H1 (cell line): ENCODE data around the gene ABCA2. TPM values are rescaled to one million over a fixed set of nuclear protein-coding genes. Genes with fewer than 3 reads are reported as not detected.

Experiments used
- CTCF ChIA-PET: fragments of 300-600 bp; sonication (Branson Sonifier 250); formaldehyde crosslinking; loops from one replicate; lab custom pipeline; 2021; ENCODE audit not compliant: partially characterized antibody; lab: Charles Lee
- POLR2A ChIA-PET: fragments of 300-600 bp; sonication (Branson Sonifier 250); formaldehyde crosslinking; loops from one replicate; lab custom pipeline; 2021; ENCODE audit warnings: inconsistent platforms; ENCODE audit not compliant: partially characterized antibody; lab: Charles Lee
- DNase-seq, 2 experiments: peaks; one replicate each; pipeline versions ENCODE4 v3.0.0 to v3.0.0-alpha.2; 2010 to 2022; ENCODE audit warnings: low spot score in 2 of 2, low read depth in 1 of 2, mixed read lengths in 1 of 2
- FAIRE-seq: peaks from 2 replicates; lab custom pipeline; 2011; peaks lifted over from hg19 to GRCh38; lab: Jason Lieb, UNC
- H2AFZ ChIP-seq: 2 replicates; pipeline ENCODE4 v1.8.1; 2012; ENCODE audit warnings: low read length, inconsistent platforms
- H2AK5ac ChIP-seq: 2 replicates; pipeline ENCODE4 v1.6.1; 2013; ENCODE audit warnings: low read depth, low read length
- H2BK120ac ChIP-seq: replicated peaks from 2 replicates; pipeline ENCODE3; 2013; ENCODE audit warnings: low read depth, low read length, inconsistent platforms
- H2BK12ac ChIP-seq: 2 replicates; pipeline ENCODE4 v1.6.1; 2013; ENCODE audit warnings: low read depth, low read length
- H2BK15ac ChIP-seq: 2 replicates; pipeline ENCODE4 v1.6.1; 2013; ENCODE audit warnings: low read length
- H2BK20ac ChIP-seq: 2 replicates; pipeline ENCODE4 v1.6.1; 2013; ENCODE audit warnings: low read length
- H2BK5ac ChIP-seq: 2 replicates; pipeline ENCODE4 v1.6.1; 2013; ENCODE audit warnings: low read depth, low read length
- H3K14ac ChIP-seq: 2 replicates; pipeline ENCODE4 v1.6.1; 2013; ENCODE audit warnings: inconsistent platforms; ENCODE audit not compliant: insufficient read length
- H3K18ac ChIP-seq: 2 replicates; pipeline ENCODE4 v1.6.1; 2013; ENCODE audit warnings: low read length; ENCODE audit errors: extremely low read depth
- H3K23ac ChIP-seq: 2 replicates; pipeline ENCODE4 v1.6.1; 2013; ENCODE audit warnings: inconsistent platforms; ENCODE audit not compliant: insufficient read length
- H3K23me2 ChIP-seq: 2 replicates; pipeline ENCODE4 v1.6.1; 2013; ENCODE audit warnings: low read depth, low read length
- H3K27ac ChIP-seq: 2 replicates; pipeline ENCODE4 v1.6.1; 2011; ENCODE audit warnings: low read depth, low read length, inconsistent platforms
- H3K27me3 ChIP-seq, 4 experiments: replicated peaks in 1 of 4; 1 replicate in 1 of 4; 2 replicates in 3 of 4; pipeline versions ENCODE4 v1.6.1 to v1.8.1; 2011 to 2013; ENCODE audit warnings: low read length in 3 of 4, mild to moderate bottlenecking in 3 of 4, inconsistent platforms in 2 of 4, mixed read lengths in 2 of 4, moderate library complexity in 1 of 4; ENCODE audit not compliant: control insufficient read depth in 3 of 4, insufficient read depth in 3 of 4; ENCODE audit errors: extremely low read depth in 1 of 4
- H3K36me3 ChIP-seq, 4 experiments: 2 replicates each; pipeline versions ENCODE4 v1.6.1 to v1.8.1; 2011 to 2013; ENCODE audit warnings: mild to moderate bottlenecking in 4 of 4, low read length in 3 of 4, moderate library complexity in 2 of 4, control low read depth in 1 of 4, inconsistent platforms in 1 of 4; ENCODE audit not compliant: insufficient read depth in 4 of 4, control insufficient read depth in 2 of 4
- H3K4ac ChIP-seq: replicated peaks from 2 replicates; pipeline ENCODE3; 2013; ENCODE audit warnings: low read length, low read depth, mixed read lengths, inconsistent platforms; ENCODE audit not compliant: insufficient read length
- H3K4me1 ChIP-seq, 4 experiments: replicated peaks in 1 of 4; 1 replicate in 1 of 4; 2 replicates in 3 of 4; pipeline versions ENCODE4 v1.6.1 to v1.8.1; 2011 to 2013; ENCODE audit warnings: low read length in 3 of 4, inconsistent platforms in 2 of 4, mixed read lengths in 1 of 4; ENCODE audit not compliant: insufficient read depth in 4 of 4, control insufficient read depth in 3 of 4
- H3K4me2 ChIP-seq, 2 experiments: 2 replicates each; pipeline versions ENCODE4 v1.6.1 to v1.8.1; 2011 to 2013; ENCODE audit warnings: low read depth in 2 of 2, low read length in 2 of 2, control low read depth in 1 of 2, inconsistent platforms in 1 of 2, mild to moderate bottlenecking in 1 of 2; ENCODE audit not compliant: insufficient read depth in 1 of 2
- H3K4me3 ChIP-seq, 4 experiments: fragments of 200-600, 300-600 bp in 1 of 4; sonication (generic), shearing (Covaris generic), sonication (Bioruptor Twin) in 1 of 4; 2 replicates each; pipeline versions ENCODE4 v1.5.1 to v1.8.1; 2011 to 2016; ENCODE audit warnings: low read length in 4 of 4, low read depth in 3 of 4, control low read depth in 2 of 4, inconsistent platforms in 2 of 4, mild to moderate bottlenecking in 2 of 4, mixed read lengths in 1 of 4, moderate library complexity in 1 of 4; ENCODE audit not compliant: insufficient read depth in 2 of 4; ENCODE audit errors: extremely low read depth in 1 of 4
- H3K56ac ChIP-seq: replicated peaks from 2 replicates; pipeline ENCODE3; 2013; ENCODE audit warnings: low read depth, mild to moderate bottlenecking, mixed read lengths, low read length, inconsistent platforms; ENCODE audit not compliant: insufficient read length
- H3K79me1 ChIP-seq: 2 replicates; pipeline ENCODE4 v1.6.1; 2013; ENCODE audit warnings: low read depth, low read length, control low read depth
- H3K79me2 ChIP-seq, 2 experiments: 2 replicates each; pipeline versions ENCODE4 v1.6.1 to v1.8.1; 2012 to 2013; ENCODE audit warnings: low read length in 2 of 2, mild to moderate bottlenecking in 2 of 2, inconsistent platforms in 1 of 2; ENCODE audit not compliant: insufficient read depth in 2 of 2, control insufficient read depth in 1 of 2
- H3K9ac ChIP-seq, 4 experiments: replicated peaks in 1 of 4; 1 replicate in 1 of 4; 2 replicates in 3 of 4; pipeline versions ENCODE4 v1.6.1 to v1.8.1; 2011 to 2013; ENCODE audit warnings: low read depth in 3 of 4, low read length in 3 of 4, control low read depth in 2 of 4, mild to moderate bottlenecking in 2 of 4, moderate library complexity in 2 of 4, inconsistent platforms in 1 of 4; ENCODE audit errors: extremely low read depth in 1 of 4
- H3K9me3 ChIP-seq, 2 experiments: 2 replicates each; pipeline versions ENCODE4 v1.6.1 to v1.8.1; 2012 to 2013; ENCODE audit warnings: mild to moderate bottlenecking in 2 of 2, moderate library complexity in 2 of 2, control low read depth in 1 of 2, inconsistent platforms in 1 of 2, low read depth in 1 of 2, low read length in 1 of 2, mixed read lengths in 1 of 2; ENCODE audit not compliant: insufficient read depth in 2 of 2
- H4K20me1 ChIP-seq, 2 experiments: replicated peaks in 1 of 2; 2 replicates each; pipeline versions ENCODE3 to v1.8.1; 2011 to 2013; ENCODE audit warnings: inconsistent platforms in 2 of 2, low read length in 2 of 2, mild to moderate bottlenecking in 1 of 2; ENCODE audit not compliant: insufficient read depth in 2 of 2, control insufficient read depth in 1 of 2
- H4K5ac ChIP-seq: 2 replicates; pipeline ENCODE4 v1.6.1; 2013; ENCODE audit warnings: low read length, low read depth, mixed read lengths, inconsistent platforms; ENCODE audit not compliant: insufficient read length
- H4K8ac ChIP-seq: 2 replicates; pipeline ENCODE4 v1.8.0; 2013; ENCODE audit warnings: mild to moderate bottlenecking, moderate library complexity, low read length, inconsistent platforms; ENCODE audit not compliant: insufficient read depth; ENCODE audit errors: extremely low read depth
- H4K91ac ChIP-seq: replicated peaks from 2 replicates; pipeline ENCODE3; 2013; ENCODE audit warnings: low read length, mixed read lengths, inconsistent platforms; ENCODE audit not compliant: insufficient read length
- BCL11A ChIP-seq, 2 experiments: IDR thresholded peaks; one replicate each; pipeline ENCODE4 v1.6.1; 2011; ENCODE audit warnings: low read depth in 2 of 2, low read length in 2 of 2, mild to moderate bottlenecking in 2 of 2
- BRCA1 ChIP-seq: IDR thresholded peaks from 2 replicates; pipeline ENCODE4 v1.6.1; 2012; ENCODE audit warnings: low read depth, low read length, improper control_type of control experiment
- E2F6 ChIP-seq: IDR thresholded peaks from 2 replicates; pipeline ENCODE4 v1.6.1; 2012; ENCODE audit warnings: inconsistent platforms
- JUN ChIP-seq: IDR thresholded peaks from 2 replicates; pipeline ENCODE4 v1.6.1; 2011; ENCODE audit warnings: low read depth, mild to moderate bottlenecking, improper control_type of control experiment, low read length
- KDM4A ChIP-seq: IDR thresholded peaks from one replicate; pipeline ENCODE4 v1.7.1; 2012; ENCODE audit warnings: low read depth, mild to moderate bottlenecking, moderate library complexity, low read length, inconsistent platforms; ENCODE audit not compliant: severe bottlenecking
- MAX ChIP-seq: IDR thresholded peaks from 2 replicates; pipeline ENCODE4 v1.6.1; 2012; ENCODE audit warnings: inconsistent platforms
- NRF1 ChIP-seq: IDR thresholded peaks from 2 replicates; pipeline ENCODE4 v1.6.1; 2011; ENCODE audit warnings: mild to moderate bottlenecking, low read depth, low read length, improper control_type of control experiment
- RAD21 ChIP-seq, 2 experiments: IDR thresholded peaks in 1 of 2; conservative IDR thresholded peaks in 1 of 2; 2 replicates each; pipeline ENCODE4 v1.6.1; 2011; ENCODE audit warnings: low read depth in 2 of 2, low read length in 2 of 2, improper control_type of control experiment in 1 of 2, inconsistent platforms in 1 of 2, mild to moderate bottlenecking in 1 of 2, moderate library complexity in 1 of 2
- RXRA ChIP-seq: IDR thresholded peaks from 2 replicates; pipeline ENCODE4 v1.6.1; 2011; ENCODE audit warnings: low read depth, mild to moderate bottlenecking, low read length, moderate library complexity; ENCODE audit not compliant: insufficient read depth
- TAF7 ChIP-seq: optimal IDR thresholded peaks from 2 replicates; pipeline ENCODE3; 2011; ENCODE audit warnings: low read depth, mild to moderate bottlenecking, inconsistent platforms, low read length, moderate library complexity, borderline replicate concordance
- WGBS, 2 experiments: shearing (Covaris generic) in 1 of 2; methylation state at CpG; one replicate each; pipeline versions ENCODE4 v1.1.6 to v1.1.7; 2013 to 2015; ENCODE audit warnings: low lambda C conversion rate in 2 of 2, mixed read lengths in 2 of 2, inconsistent platforms in 1 of 2, low coverage in 1 of 2, missing lambda C conversion rate in 1 of 2; ENCODE audit not compliant: insufficient replicate concordance in 2 of 2, insufficient coverage in 1 of 2, insufficient read length in 1 of 2; ENCODE audit errors: extremely low coverage in 1 of 2, missing lambda C conversion rate in 1 of 2; 5-methylcytosine and 5-hydroxymethylcytosine counted together
- polyA plus RNA-seq, 7 experiments: library from polyadenylated mRNA; depleted of rRNA in 3 of 7; stranded (reverse) in 5 of 7; unstranded in 2 of 7; fragments of >200 nt in 5 of 7; fragments of 200-250 nt in 2 of 7; gene quantifications; 1 replicate in 5 of 7; 2 replicates in 1 of 7; 4 replicates in 1 of 7; pipeline versions ENCODE4 v1.2.1 to v1.2.3, GENCODE V29; 2011 to 2013; ENCODE audit warnings: missing spikeins in 2 of 7, mixed read lengths in 2 of 7
- total RNA-seq: library from RNA; stranded (reverse); fragmentation: NEBNext Ultra II Directional; extraction: Animal tissue kit (Norgen Biotek cat#: 25700); gene quantifications from 2 replicates; pipeline ENCODE4 v1.2.1, GENCODE V29; 2021

The ABCA2 gene
- total and polyA plus RNA-seq, 2 of the 8 experiments (the other 6 are each of a cell fraction or from before 2014, with no cell fraction given) = 12.5 to 14.3 TPM

GRCh38 chr9:137044037-137044436 lies 16.0 kb upstream of the ABCA2 start:
- no peak overlapping the region for H3K4ac ChIP-seq
- no peak overlapping the region for H2BK120ac ChIP-seq
- CTCF ChIA-PET = interaction anchor here (0.9 to 4.1 kb wide), 8 partner anchors 9 to 96 kb away, joined by 3 to 27 read pairs (median 8); partner anchors contain the start of gene FUT7
- peaks cover 0 to 4% of the 10 kb centered on the region in 2 experiments; a peak in 1 of 4 replicates for H3K79me2 ChIP-seq
- no peak overlapping the region for H3K18ac ChIP-seq
- H2BK15ac ChIP-seq = no peak overlapping the region
- no peak overlapping the region for H2BK12ac ChIP-seq
- no peak for FAIRE-seq
- no peak for TF ChIP-seq E2F6
- TF ChIP-seq TAF7 = no peak
- TF ChIP-seq JUN = no peak
- no peak for TF ChIP-seq BCL11A (IDR thresholded peaks at IDR 0.05; ENCODE audit: low read depth in 2 of 2, low read length in 2 of 2)
- TF ChIP-seq BRCA1 = no peak
- no peak for TF ChIP-seq RXRA
- TF ChIP-seq NRF1 = no peak
- no peak for TF ChIP-seq MAX
- TF ChIP-seq KDM4A = no peak
- TF ChIP-seq RAD21 (IDR thresholded peaks at IDR 0.05 in 1 of 2, conservative IDR thresholded peaks at IDR 0.05 in 1 of 2; ENCODE audit: low read depth in 2 of 2, low read length in 2 of 2) = no peak
- TF ChIP-seq, all 59 proteins: peak for 0
- peaks cover 8 to 20% of the 10 kb centered on the region in 2 experiments for H4K20me1 ChIP-seq
- H2AK5ac ChIP-seq = 0 out of 2 replicates have a peak overlapping the region, but pooled peaks have one; percentile 24
- H4K5ac ChIP-seq = no peak overlapping the region
- H3K23ac ChIP-seq = no peak overlapping the region
- no peak overlapping the region; a peak in 1 of 4 replicates for H3K4me2 ChIP-seq
- no peak overlapping the region for H3K27ac ChIP-seq
- H3K23me2 ChIP-seq = peaks cover 12% of the 10 kb centered on the region; the same call in 1 of the 2 replicates
- POLR2A ChIA-PET = interaction anchor here (2.4 kb wide), 1 partner anchor 14 kb away, joined by 5 read pairs; no protein-coding TSS in a partner anchor
- H3K36me3 ChIP-seq = peaks cover 0 to 3% (median 0%) of the 10 kb centered on the region in 4 experiments; a peak in 1 of 8 replicates
- H3K14ac ChIP-seq = no peak overlapping the region
- H3K4me1 ChIP-seq = peaks cover 3 to 13% (median 7%) of the 10 kb centered on the region in 4 experiments; a peak in 6 of 7 replicates
- H4K8ac ChIP-seq = no peak overlapping the region
- H3K27me3 ChIP-seq = peaks cover 12 to 33% (median 22%) of the 10 kb centered on the region in 4 experiments
- no peaks in the 10 kb centered on the region for H3K9me3 ChIP-seq
- no peak overlapping the region for H2BK5ac ChIP-seq
- DNase-seq = no peak
- H3K56ac ChIP-seq = no peak overlapping the region
- H2AFZ ChIP-seq = no peak overlapping the region
- H2BK20ac ChIP-seq = no peak overlapping the region
- no peak overlapping the region for H4K91ac ChIP-seq
- H3K9ac ChIP-seq = no peak overlapping the region
- 85% methylated on average over 10 of the region's 12 CpGs; no CpG with 5 or more reads in 1 of the 2 experiments for whole genome bisulfite sequencing, 2 experiments
- H3K79me1 ChIP-seq = peaks cover 9% of the 10 kb centered on the region
- no peak overlapping the region for H3K4me3 ChIP-seq
